Spinal cord (tissue), 10 donors: ENCODE results near the gene ATP5F1A. TPM values are rescaled to one million over a fixed set of nuclear protein-coding genes. Genes with fewer than 3 reads are reported as not detected.
A peak's percentile ranks its signal among the peaks of the same experiment; 100 is the strongest.
"Not testable (repeated sequence)": the region's sequence is repeated elsewhere in the genome, so short reads cannot be mapped to it uniquely, and the experiment has no call there.

Experiments
- DNase-seq, 6 donors: peaks; one replicate each; pipeline versions ENCODE4 v3.0.0 to v3.0.0-alpha.2; 2013 to 2015; ENCODE audit warnings: low spot score in 6 of 6, low read depth in 4 of 6
- H3K27ac ChIP-seq: one replicate; pipeline ENCODE4 v1.5.1; 2013; ENCODE audit warnings: low read depth, low read length, control low read depth
- H3K27me3 ChIP-seq: one replicate; pipeline ENCODE4 v1.6.1; 2013; ENCODE audit warnings: low read length; ENCODE audit not compliant: control insufficient read depth, insufficient read depth
- H3K36me3 ChIP-seq: one replicate; pipeline ENCODE4 v1.6.1; 2013; ENCODE audit warnings: low read length; ENCODE audit not compliant: control insufficient read depth, insufficient read depth
- H3K4me1 ChIP-seq: one replicate; pipeline ENCODE4 v1.6.1; 2013; ENCODE audit warnings: low read length; ENCODE audit not compliant: control insufficient read depth, insufficient read depth
- H3K4me3 ChIP-seq: one replicate; pipeline ENCODE4 v1.5.1; 2013; ENCODE audit warnings: low read depth, low read length, control low read depth
- H3K9me3 ChIP-seq: one replicate; pipeline ENCODE4 v1.6.1; 2013; ENCODE audit warnings: low read length; ENCODE audit not compliant: control insufficient read depth, insufficient read depth
- WGBS: methylation state at CpG from one replicate; pipeline ENCODE4 v1.1.5; 2013; ENCODE audit warnings: missing lambda C conversion rate; ENCODE audit not compliant: insufficient coverage; 5-methylcytosine and 5-hydroxymethylcytosine counted together
- polyA plus RNA-seq, 2 donors: library from polyadenylated mRNA; unstranded; fragments of 120-200 nt; gene quantifications; one replicate each; pipeline ENCODE4 v1.2.1, GENCODE V29; 2013; ENCODE audit not compliant: insufficient read length in 2 of 2
- total RNA-seq, 2 donors: library from RNA; depleted of rRNA in 1 of 2; stranded (reverse); fragments of 120-200 nt in 1 of 2; fragments of >200 nt in 1 of 2; gene quantifications; one replicate each; pipeline versions ENCODE4 v1.2.3 to v1.2.4, GENCODE V29; 2013 to 2014
- donor health status: healthy.

The ATP5F1A gene
- total and polyA plus RNA-seq, 4 donors = 627 to 760 (median 644) TPM

DNA sequence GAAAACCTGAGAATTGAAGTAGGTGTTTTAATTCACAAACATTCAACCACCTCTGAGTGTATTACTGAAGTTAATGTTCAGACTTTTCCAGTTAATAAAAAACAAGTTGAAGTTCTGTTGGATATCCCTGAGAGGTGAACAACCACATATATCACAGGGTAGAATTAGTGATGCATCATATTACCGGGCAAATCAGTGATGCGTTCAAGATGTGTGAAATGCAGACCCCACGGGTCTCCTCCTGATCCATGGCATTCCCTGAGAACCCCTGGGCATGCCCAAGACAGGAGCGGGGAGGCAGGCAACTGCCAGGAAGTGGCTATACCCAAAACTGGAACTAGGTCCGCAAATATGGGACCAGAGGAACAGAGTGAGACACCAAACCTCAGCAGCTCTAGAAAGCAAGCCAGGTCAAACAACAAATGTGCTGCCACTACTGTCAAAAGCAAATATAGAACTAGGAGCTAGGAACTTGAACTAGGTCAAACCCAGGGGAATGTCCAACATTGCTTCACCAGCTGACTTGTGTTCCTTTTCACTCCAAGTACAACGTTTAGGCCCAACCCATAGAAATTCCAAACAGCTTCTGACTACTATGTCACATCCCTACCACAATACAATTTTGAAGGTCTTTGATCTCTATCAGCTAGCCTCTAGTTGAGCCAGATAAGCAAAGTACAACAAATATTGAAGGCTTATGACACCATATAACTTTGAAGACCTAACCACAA, 46.2 kb downstream of the ATP5F1A start:
- WGBS = 88% methylated on average over 6 of the region's 6 CpGs
- no peaks in the 10 kb centered on the region for H3K4me1 ChIP-seq
- no peak overlapping the region for H3K27ac ChIP-seq
- no peak for DNase-seq
- H3K27me3 ChIP-seq = no peaks in the 10 kb centered on the region
- no peak overlapping the region for H3K4me3 ChIP-seq
- H3K36me3 ChIP-seq = no peaks in the 10 kb centered on the region
- no peaks in the 10 kb centered on the region for H3K9me3 ChIP-seq

DNA sequence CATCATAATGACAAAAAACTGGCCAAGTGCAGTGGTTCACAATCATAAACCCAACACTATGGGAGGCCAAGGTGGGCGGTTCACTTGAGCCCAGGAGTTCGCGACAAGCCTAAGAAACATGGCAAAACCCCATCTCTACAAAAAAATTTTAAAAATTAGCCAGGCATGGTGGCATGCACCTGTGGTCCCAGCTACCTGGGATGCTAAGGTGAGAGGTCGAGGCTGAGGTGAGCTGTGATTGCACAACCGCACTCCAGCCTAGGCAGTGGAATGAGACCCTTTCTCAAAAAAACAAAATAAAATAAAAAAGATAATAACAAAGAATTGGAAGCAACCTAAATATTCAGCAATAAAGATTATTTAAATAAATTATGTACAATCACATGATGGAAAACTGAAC, 47.8 kb downstream of the ATP5F1A start:
- H3K27me3 ChIP-seq = no peaks in the 10 kb centered on the region
- 100% methylated on average over 1 of the region's 5 CpGs for WGBS
- H3K4me1 ChIP-seq = no peaks in the 10 kb centered on the region
- H3K9me3 ChIP-seq = no peaks in the 10 kb centered on the region
- H3K4me3 ChIP-seq = no peak overlapping the region
- H3K27ac ChIP-seq = no peak overlapping the region
- no peaks in the 10 kb centered on the region for H3K36me3 ChIP-seq
- DNase-seq = no peak

DNA sequence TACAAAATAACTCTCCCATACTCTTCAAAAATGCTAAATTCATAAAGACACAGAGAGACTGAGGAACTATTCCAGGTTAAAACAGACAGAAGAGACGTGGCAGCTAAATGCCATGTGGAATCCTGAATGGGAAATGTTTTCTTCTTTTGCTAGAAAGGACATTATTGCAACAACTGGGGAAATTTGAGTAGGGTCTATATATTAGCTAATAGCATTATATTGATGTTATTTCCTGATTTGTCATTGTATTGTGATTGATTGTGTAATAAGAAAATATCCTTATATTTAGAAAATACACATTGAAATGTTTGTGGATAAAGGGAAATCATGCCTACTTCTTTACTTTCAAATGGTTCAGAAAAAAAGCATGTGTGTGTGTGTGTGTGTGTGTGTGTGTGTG, 49.5 kb downstream of the ATP5F1A start:
- WGBS = no CpG with 5 or more reads among the region's 1 CpG
- no peaks in the 10 kb centered on the region for H3K9me3 ChIP-seq
- no peak overlapping the region for H3K27ac ChIP-seq
- no peak for DNase-seq
- H3K4me1 ChIP-seq = no peaks in the 10 kb centered on the region
- no peaks in the 10 kb centered on the region for H3K36me3 ChIP-seq
- no peak overlapping the region for H3K4me3 ChIP-seq
- no peaks in the 10 kb centered on the region for H3K27me3 ChIP-seq

DNA sequence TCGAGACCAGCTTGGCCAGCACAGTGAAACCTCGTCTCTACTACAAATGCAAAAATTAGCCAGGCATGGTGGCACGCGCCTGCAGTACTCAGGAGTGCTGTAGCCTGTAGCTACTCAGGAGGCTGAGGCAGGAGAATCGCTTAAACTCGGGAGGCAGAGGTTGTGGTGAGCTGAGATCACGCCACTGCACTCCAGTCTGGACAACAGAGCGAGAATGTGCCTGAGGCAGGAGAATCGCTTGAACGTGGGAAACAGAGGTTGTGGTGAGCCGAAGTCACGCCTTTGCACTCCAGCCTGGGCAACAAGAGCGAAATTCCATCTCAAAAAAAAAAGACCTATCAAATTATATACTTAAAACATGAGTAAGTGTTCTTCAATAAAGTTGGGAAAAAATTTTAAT, 50.7 kb downstream of the ATP5F1A start:
- H3K27ac ChIP-seq, H3K4me1 ChIP-seq, H3K36me3 ChIP-seq, H3K4me3 ChIP-seq, DNase-seq, H3K9me3 ChIP-seq, H3K27me3 ChIP-seq: not testable (repeated sequence)
- 87% methylated on average over 7 of the region's 13 CpGs for WGBS

DNA sequence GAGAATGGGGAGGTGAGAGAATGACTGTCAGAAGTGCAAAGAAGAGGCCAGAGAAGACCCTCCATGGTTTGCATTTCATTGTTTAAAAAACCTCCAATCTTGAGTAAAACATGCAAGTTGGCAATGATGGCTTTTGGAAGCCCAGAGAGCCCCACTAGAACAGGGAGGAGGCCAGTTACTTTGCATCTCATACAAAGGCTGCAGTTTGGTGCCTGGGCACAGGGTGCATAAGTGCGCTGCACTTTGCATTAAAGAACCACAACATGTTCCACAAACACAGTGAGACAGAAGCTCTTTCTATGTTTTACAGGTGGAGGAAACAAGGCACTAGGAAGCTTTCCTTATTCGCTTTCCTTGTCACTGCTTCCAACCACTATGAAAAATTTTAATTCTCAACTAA, 51.4 kb downstream of the ATP5F1A start:
- Histone ChIP-seq H3K4me3 (no peak overlapping the region), H3K4me1 (no peaks in the 10 kb centered on the region), H3K9me3 (no peaks in the 10 kb centered on the region), H3K27ac (no peak overlapping the region), H3K27me3 (no peaks in the 10 kb centered on the region), H3K36me3 (no peaks in the 10 kb centered on the region)
- no peak for DNase-seq
- WGBS = no CpG with 5 or more reads among the region's 2 CpGs

DNA sequence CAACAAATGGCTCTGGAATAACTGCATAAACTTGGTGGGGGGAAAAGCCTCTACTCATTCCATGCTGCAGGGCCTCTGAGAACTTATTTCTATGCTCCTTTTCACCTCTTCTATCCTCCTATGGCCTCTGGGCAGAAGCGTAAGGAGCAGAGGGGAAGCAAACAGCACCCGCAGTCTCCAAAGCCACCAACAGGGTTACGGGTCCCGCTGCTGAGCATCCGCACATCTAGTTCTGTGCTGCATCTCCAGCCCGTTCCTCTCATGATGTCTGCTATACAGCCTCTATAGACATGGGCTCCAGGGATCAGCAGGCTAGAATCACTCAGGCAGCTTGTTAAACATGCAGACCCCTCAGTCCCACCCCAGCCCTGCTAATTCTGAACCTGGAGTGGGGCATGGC, 52.0 kb downstream of the ATP5F1A start:
- H3K4me3 ChIP-seq = no peak overlapping the region
- H3K4me1 ChIP-seq = no peaks in the 10 kb centered on the region
- no peak overlapping the region for H3K27ac ChIP-seq
- no peaks in the 10 kb centered on the region for H3K27me3 ChIP-seq
- DNase-seq = no peak
- H3K9me3 ChIP-seq = no peaks in the 10 kb centered on the region
- no peaks in the 10 kb centered on the region for H3K36me3 ChIP-seq
- WGBS = 89% methylated on average over 6 of the region's 6 CpGs

DNA sequence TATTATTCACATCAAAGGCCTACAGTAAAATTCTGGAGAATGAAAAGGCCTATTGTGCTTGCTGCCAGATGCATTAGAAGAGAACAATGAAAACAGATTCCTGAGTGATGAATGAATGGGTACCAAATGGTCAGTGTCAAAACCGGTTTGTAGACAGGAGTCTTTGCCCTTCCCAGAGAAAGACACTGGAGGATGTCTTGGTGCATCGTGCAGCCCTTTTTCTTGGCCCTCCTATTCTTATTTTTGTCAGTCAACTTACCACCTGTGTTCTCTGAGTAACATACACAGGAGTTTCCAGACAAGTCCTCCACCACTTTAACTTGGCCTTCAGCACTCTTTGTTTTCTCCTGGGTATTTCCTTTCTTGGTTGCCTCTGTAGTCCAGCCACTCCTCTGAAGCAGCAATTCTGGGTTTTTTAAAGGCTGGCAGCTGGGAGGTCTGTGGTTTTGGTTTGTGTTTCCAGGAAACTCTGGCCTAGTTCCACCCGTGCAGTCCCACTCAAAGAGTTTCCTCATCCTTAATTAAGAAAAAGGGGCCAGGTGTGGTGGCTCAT, 55.4 kb downstream of the ATP5F1A start:
- DNase-seq = peak in 1 of 6 donors; percentile 10
- no peaks in the 10 kb centered on the region for H3K36me3 ChIP-seq
- no peak overlapping the region for H3K4me3 ChIP-seq
- H3K27me3 ChIP-seq = no peaks in the 10 kb centered on the region
- no peaks in the 10 kb centered on the region for H3K9me3 ChIP-seq
- H3K27ac ChIP-seq = no peak overlapping the region
- H3K4me1 ChIP-seq = no peaks in the 10 kb centered on the region
- WGBS = 40% methylated on average over 2 of the region's 3 CpGs

DNA sequence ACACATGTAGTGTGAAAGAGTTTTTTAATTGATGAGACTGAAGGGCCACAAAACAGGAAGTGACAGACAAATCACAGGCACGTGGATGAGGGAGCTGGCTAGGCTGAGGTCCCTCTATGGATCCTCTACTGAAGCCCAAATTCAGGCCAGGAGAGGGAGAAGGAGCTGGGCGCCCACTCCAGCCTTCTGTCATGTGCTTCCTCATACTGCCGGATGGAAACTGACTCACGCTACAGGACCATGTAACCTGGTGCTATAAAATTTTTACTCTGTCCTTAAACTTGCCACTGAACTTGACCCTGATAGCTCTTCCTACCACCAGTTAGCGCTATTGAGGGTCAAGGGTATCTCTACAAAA, 57.4 kb downstream of the ATP5F1A start:
- H3K4me1 ChIP-seq = no peaks in the 10 kb centered on the region

DNA sequence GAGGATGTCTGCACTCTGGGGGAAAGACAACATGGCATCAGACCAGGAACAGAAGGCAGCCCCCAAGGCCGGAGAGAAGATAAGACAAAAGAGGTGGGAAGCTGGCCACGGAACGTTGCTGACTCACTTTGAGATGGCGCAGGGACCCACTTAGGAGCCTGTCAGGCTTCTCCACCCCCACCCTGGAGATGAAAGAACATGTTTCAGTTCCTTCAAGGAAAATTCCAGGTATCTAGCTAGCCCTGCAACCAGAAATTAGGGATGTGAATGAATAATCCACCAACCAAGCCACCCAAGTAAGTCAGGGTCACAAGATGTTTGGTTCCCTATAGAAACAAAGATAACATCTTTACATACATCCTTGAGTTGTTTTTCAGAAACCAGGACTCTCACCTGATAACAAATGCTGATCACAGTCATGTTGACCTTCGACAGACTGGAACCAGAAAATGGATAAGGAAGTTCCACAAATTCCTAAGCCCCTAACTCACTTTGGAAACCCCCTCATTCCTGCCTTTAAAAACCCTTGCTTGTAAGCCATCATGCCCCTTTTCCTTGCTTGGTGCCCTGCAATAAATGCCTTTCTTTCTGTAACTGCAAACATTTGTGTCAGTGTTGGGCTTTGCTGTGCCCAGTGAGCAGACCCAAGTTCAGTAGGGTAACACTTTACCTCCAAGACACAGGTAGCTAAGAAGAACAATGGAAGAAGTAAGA, 57.9 kb downstream of the ATP5F1A start:
- Histone ChIP-seq H3K36me3 (no peaks in the 10 kb centered on the region), H3K4me3 (no peak overlapping the region), H3K27me3 (no peaks in the 10 kb centered on the region), H3K9me3 (no peaks in the 10 kb centered on the region), H3K4me1 (no peaks in the 10 kb centered on the region), H3K27ac (no peak overlapping the region)
- DNase-seq = no peak
- WGBS = 80% methylated on average over 2 of the region's 5 CpGs

More for the DNA sequence above, 57.4 kb downstream of the ATP5F1A start:
- Histone ChIP-seq H3K27ac (no peak overlapping the region), H3K27me3 (no peaks in the 10 kb centered on the region), H3K36me3 (no peaks in the 10 kb centered on the region), H3K9me3 (no peaks in the 10 kb centered on the region), H3K4me3 (no peak overlapping the region)
- WGBS = 73% methylated on average over 3 of the region's 5 CpGs
- no peak for DNase-seq
